Panc1 (cell line): ENCODE data around the gene BANF2. TPM values are rescaled to one million over a fixed set of nuclear protein-coding genes. Genes with fewer than 3 reads are reported as not detected.

ENCODE experiments used
- ATAC-seq: fragments of 200-7000 bp; cut with Tn5 transposase; 2 replicates; pipeline ENCODE4 v1.9.1; 2020; ENCODE audit warnings: mild to moderate bottlenecking, moderate library complexity
- BruUV-seq: library from RNA; stranded (reverse); fragments of 400-500 nt; replicated peaks from 2 replicates; lab custom pipeline; 2021; lab: Mats Ljungman, UMichigan
- CTCF ChIA-PET: fragments of 300-600 bp; sonication (Branson Sonifier 250); formaldehyde crosslinking; loops from one replicate; lab custom pipeline; 2022; ENCODE audit warnings: antibody characterized with exemption; lab: Charles Lee
- POLR2A ChIA-PET: fragments of 300-600 bp; sonication (Branson Sonifier 250); formaldehyde crosslinking; loops from one replicate; lab custom pipeline; 2022; ENCODE audit warnings: antibody characterized with exemption; lab: Charles Lee
- DNase-seq: peaks from one replicate; pipeline ENCODE4 v3.0.0-alpha.2; 2010; ENCODE audit warnings: low read depth, low spot score
- H3K27ac ChIP-seq: 2 replicates; pipeline ENCODE4 v1.5.1; 2011; ENCODE audit warnings: mild to moderate bottlenecking, low read length, inconsistent platforms
- H3K27me3 ChIP-seq: fragments of 200-500 bp; sonication (Bioruptor generic); 2 replicates; pipeline ENCODE4 v1.6.0; 2014; ENCODE audit warnings: low read length, inconsistent platforms; ENCODE audit not compliant: control insufficient read depth, insufficient read depth
- H3K36me3 ChIP-seq: fragments of 200-500 bp; sonication (Bioruptor generic); 2 replicates; pipeline ENCODE4 v1.5.1; 2014; ENCODE audit warnings: inconsistent platforms, mild to moderate bottlenecking, low read length, moderate library complexity; ENCODE audit not compliant: control insufficient read depth, insufficient read depth
- H3K4me1 ChIP-seq: 2 replicates; pipeline ENCODE4 v1.5.1; 2011; ENCODE audit warnings: inconsistent platforms, mild to moderate bottlenecking, low read length, moderate library complexity; ENCODE audit not compliant: control insufficient read depth, insufficient read depth
- H3K4me3 ChIP-seq, 2 experiments: 2 replicates each; pipeline ENCODE4 v1.5.1; 2011 to 2012; ENCODE audit warnings: low read depth in 2 of 2, low read length in 2 of 2, mild to moderate bottlenecking in 2 of 2, inconsistent platforms in 1 of 2, moderate library complexity in 1 of 2
- H3K9me3 ChIP-seq: fragments of 200-500 bp; sonication (Bioruptor generic); 2 replicates; pipeline ENCODE4 v1.5.1; 2014; ENCODE audit warnings: low read depth, mild to moderate bottlenecking, inconsistent platforms, low read length, moderate library complexity; ENCODE audit not compliant: control insufficient read depth, insufficient read depth
- CTCF ChIP-seq: fragments of 450-650 bp; IDR thresholded peaks from 2 replicates; pipeline ENCODE4 v1.5.1; 2017; ENCODE audit warnings: mild to moderate bottlenecking
- POLR2AphosphoS5 ChIP-seq: IDR thresholded peaks from 2 replicates; pipeline ENCODE4 v1.6.1; 2012; ENCODE audit warnings: mild to moderate bottlenecking, low read depth, low read length, moderate library complexity
- REST ChIP-seq, 2 experiments: IDR thresholded peaks; 2 replicates each; pipeline ENCODE4 v1.6.1; 2011 to 2012; ENCODE audit warnings: low read depth in 2 of 2, control low read depth in 1 of 2, low read length in 1 of 2, mild to moderate bottlenecking in 1 of 2, moderate library complexity in 1 of 2; ENCODE audit not compliant: insufficient read depth in 1 of 2
- SIN3A ChIP-seq: IDR thresholded peaks from 2 replicates; pipeline ENCODE4 v1.6.1; 2012; ENCODE audit warnings: low read depth, mild to moderate bottlenecking, low read length, moderate library complexity, borderline replicate concordance; ENCODE audit not compliant: insufficient read depth
- TCF7L2 ChIP-seq: IDR thresholded peaks from 2 replicates; pipeline ENCODE4 v1.6.1; 2011; ENCODE audit warnings: mild to moderate bottlenecking, low read depth, low read length, inconsistent platforms
- in situ Hi-C: cut with HindIII; loops from 2 replicates; pipeline ENCODE4 v1.10.0; 2016; ENCODE audit warnings: low sequenced_read_pairs, low pct_unique_long_range_greater_than_20kb
- intact Hi-C: fragments of 100-400 bp; cut with micrococcal nuclease; formaldehyde crosslinking; loops from one replicate; pipeline ENCODE4 v1.10.0; 2022; ENCODE audit not compliant: unreplicated experiment
- total RNA-seq: library from RNA; stranded (reverse); gene quantifications from one replicate; pipeline ENCODE4 v1.2.1, GENCODE V29; 2021; ENCODE audit not compliant: unreplicated experiment

The BANF2 gene
- total RNA-seq, 1 experiment from 2014 or later: not detected

GRCh38 chr20:17662333-17663039 lies 37.3 kb upstream of the BANF2 start:
- BruUV-seq: no TSS peak
- in situ Hi-C loops (no loop called here), intact Hi-C loops (no loop called here)
- Histone ChIP-seq H3K27ac (no peak overlapping the region), H3K4me3 (no peak overlapping the region), H3K27me3 (no peaks in the 10 kb centered on the region), H3K36me3 (no peaks in the 10 kb centered on the region), H3K9me3 (no peaks in the 10 kb centered on the region), H3K4me1 (no peaks in the 10 kb centered on the region)
- ATAC-seq (no peak), DNase-seq (no peak)
- TF ChIP-seq REST (IDR thresholded peaks at IDR 0.05; ENCODE audit: insufficient read depth in 1 of 2, low read depth in 2 of 2, low read length in 1 of 2): no peak
- no peak for TF ChIP-seq SIN3A
- no peak for TF ChIP-seq POLR2AphosphoS5
- no peak for TF ChIP-seq TCF7L2
- TF ChIP-seq CTCF: no peak
- ChIA-PET POLR2A (interaction anchor here (0.6 kb wide), 1 partner anchor 166 kb away, joined by 3 read pairs; no protein-coding TSS in a partner anchor), CTCF (no interaction called here)

DNA sequence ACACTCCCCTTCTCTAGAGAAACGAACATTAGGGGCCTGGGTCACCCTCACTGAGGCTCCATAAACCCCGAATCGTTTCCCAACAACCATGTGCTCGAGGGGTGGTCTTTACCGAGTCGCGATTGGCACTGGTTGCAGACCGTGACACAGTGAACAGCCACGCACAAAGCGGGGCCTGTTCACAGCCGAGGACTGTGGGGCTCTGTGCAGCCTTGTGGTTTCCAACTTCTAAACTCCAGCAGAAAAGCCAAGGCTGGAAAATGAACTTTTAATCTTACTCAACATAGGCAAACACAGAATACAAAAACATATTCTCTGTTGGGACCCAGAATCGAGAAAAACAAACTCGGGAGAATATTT lies 36.7 kb upstream of the BANF2 start:
- no peak for ATAC-seq
- no peak for TF ChIP-seq POLR2AphosphoS5
- TF ChIP-seq CTCF: no peak
- no peak for TF ChIP-seq TCF7L2
- no peak for TF ChIP-seq REST (IDR thresholded peaks at IDR 0.05; ENCODE audit: insufficient read depth in 1 of 2, low read depth in 2 of 2, low read length in 1 of 2)
- TF ChIP-seq SIN3A: no peak
- intact Hi-C loops (no loop called here), in situ Hi-C loops (no loop called here)
- Histone ChIP-seq H3K9me3 (no peaks in the 10 kb centered on the region), H3K36me3 (no peaks in the 10 kb centered on the region; the same call in 1 of the 2 replicates), H3K27ac (no peak overlapping the region), H3K4me1 (no peaks in the 10 kb centered on the region), H3K4me3 (no peak overlapping the region), H3K27me3 (no peaks in the 10 kb centered on the region)
- DNase-seq: no peak
- no TSS peak for BruUV-seq
- CTCF ChIA-PET: no interaction called here
- POLR2A ChIA-PET: interaction anchor here (0.6 kb wide), 1 partner anchor 167 kb away, joined by 3 read pairs; no protein-coding TSS in a partner anchor
